ENCODE data around the gene SH3BP5. TPM values are rescaled to one million over a fixed set of nuclear protein-coding genes. Genes with fewer than 3 reads are reported as not detected.

SH3BP5 gene
- total and polyA plus RNA-seq, 2 donors (not counting 1 experiment from before 2014, with no cell fraction given), result 6.7 to 12.9 TPM

DNA sequence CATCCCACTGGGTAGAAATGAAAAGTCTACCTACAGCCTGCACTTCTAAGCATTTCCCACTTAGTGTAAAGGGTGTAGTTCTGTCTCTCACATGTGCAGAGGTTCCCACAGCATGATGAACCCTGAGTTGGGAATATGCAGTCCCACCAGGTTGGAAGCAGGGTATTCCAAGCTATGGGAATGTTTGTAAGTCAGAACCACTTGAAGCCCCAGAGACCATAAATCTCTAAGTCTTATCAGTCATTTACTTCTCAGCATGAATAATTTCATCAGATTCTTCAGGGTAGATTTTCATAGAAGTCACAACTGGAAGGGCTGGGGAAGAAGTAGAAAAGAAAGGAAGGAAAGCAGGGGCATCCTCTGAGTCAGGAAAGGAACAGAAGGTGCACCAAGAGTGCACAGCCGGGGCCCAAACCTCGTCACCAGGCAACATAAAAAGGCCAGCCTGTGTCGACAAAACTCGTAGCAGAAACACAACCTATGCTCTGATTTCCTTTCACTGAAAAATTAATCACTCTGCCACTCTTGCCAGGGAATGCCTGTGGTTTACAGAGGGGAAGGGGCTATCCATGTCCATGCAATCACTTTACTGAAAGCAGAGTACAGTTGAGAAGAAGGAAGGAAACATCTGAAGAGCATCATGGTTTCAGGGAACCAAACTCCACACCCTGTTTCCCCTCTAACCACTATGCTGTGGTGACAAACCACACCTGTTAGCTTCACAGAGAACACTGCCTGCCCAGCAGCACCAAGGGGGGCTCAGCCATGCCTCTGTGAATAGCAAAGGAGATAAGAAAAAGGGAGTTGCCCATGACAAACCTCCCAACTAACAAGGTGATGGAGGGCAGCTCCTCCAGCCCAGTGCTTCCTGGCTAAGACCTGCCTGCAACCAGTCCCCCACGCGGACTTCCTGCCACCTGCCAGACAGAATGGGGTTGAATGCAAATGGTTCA, 40.5 kb downstream of the SH3BP5 start:
- DNase-seq (ENCODE audit: low read depth in 2 of 2), result peak; percentile 42 to 67
- Histone ChIP-seq H3K36me3 (ENCODE audit: control insufficient read depth, insufficient read depth, low read length) (no peaks in the 10 kb centered on the region), H3K27me3 (ENCODE audit: control insufficient read depth, insufficient read depth, low read length) (no peaks in the 10 kb centered on the region), H2AFZ (ENCODE audit: low read length) (no peak overlapping the region), H3K9ac (ENCODE audit: insufficient read depth, low read length) (no peak overlapping the region), H3K9me3 (ENCODE audit: control insufficient read depth, insufficient read depth, low read depth, low read length) (no peaks in the 10 kb centered on the region), H4K20me1 (ENCODE audit: control insufficient read depth, extremely low read depth, insufficient read depth, low read length) (no peaks in the 10 kb centered on the region), H3K4me1 (ENCODE audit: control insufficient read depth, extremely low read depth, insufficient read depth, low read length) (no peaks in the 10 kb centered on the region), H3K79me2 (ENCODE audit: control insufficient read depth, insufficient read depth, low read length) (no peaks in the 10 kb centered on the region), H3K27ac (ENCODE audit: insufficient read depth, low read length) (no peak overlapping the region), H3K4me2 (ENCODE audit: extremely low read depth, insufficient read depth, low read length) (no peak overlapping the region), H3K4me3 (replicated peaks in 1 of 4; ENCODE audit: control extremely low read depth in 1 of 4, insufficient read depth in 1 of 4, low read depth in 3 of 4, low read length in 4 of 4) (no peak overlapping the region)
- TF ChIP-seq EZH2 (IDR thresholded peaks at IDR 0.05; ENCODE audit: low read length, missing control alignments), result no peak
- TF ChIP-seq, protein P1, sequence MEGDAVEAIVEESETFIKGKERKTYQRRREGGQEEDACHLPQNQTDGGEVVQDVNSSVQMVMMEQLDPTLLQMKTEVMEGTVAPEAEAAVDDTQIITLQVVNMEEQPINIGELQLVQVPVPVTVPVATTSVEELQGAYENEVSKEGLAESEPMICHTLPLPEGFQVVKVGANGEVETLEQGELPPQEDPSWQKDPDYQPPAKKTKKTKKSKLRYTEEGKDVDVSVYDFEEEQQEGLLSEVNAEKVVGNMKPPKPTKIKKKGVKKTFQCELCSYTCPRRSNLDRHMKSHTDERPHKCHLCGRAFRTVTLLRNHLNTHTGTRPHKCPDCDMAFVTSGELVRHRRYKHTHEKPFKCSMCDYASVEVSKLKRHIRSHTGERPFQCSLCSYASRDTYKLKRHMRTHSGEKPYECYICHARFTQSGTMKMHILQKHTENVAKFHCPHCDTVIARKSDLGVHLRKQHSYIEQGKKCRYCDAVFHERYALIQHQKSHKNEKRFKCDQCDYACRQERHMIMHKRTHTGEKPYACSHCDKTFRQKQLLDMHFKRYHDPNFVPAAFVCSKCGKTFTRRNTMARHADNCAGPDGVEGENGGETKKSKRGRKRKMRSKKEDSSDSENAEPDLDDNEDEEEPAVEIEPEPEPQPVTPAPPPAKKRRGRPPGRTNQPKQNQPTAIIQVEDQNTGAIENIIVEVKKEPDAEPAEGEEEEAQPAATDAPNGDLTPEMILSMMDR (conservative IDR thresholded peaks at IDR 0.05 in 1 of 2, IDR thresholded peaks at IDR 0.05 in 1 of 2; ENCODE audit: low read depth in 1 of 2, low read length in 2 of 2), result no peak

DNA sequence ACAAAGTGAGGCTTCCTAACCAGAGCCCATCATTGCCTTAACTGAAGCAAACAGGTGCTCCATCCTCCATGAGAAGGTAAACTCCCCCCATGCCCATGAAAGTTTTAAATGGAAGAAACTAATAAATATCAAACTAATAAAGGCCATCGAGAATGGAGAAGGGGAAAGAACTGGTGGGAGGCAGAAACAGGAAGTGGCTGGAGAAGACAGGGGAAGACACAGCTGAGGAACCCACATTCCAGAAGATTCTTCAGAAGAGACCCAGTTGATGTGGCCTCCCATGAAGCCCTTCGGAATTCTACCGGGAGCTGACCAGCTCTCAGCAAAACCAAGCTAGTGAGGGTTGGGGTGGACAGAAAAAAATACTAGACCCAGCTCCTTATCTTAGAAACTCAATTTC, 41.6 kb downstream of the SH3BP5 start:
- Histone ChIP-seq H3K27ac (ENCODE audit: insufficient read depth, low read length) (no peak overlapping the region), H4K20me1 (ENCODE audit: control insufficient read depth, extremely low read depth, insufficient read depth, low read length) (no peaks in the 10 kb centered on the region), H3K4me1 (ENCODE audit: control insufficient read depth, extremely low read depth, insufficient read depth, low read length) (no peaks in the 10 kb centered on the region), H3K9ac (ENCODE audit: insufficient read depth, low read length) (no peak overlapping the region), H3K79me2 (ENCODE audit: control insufficient read depth, insufficient read depth, low read length) (no peaks in the 10 kb centered on the region), H3K9me3 (ENCODE audit: control insufficient read depth, insufficient read depth, low read depth, low read length) (no peaks in the 10 kb centered on the region), H3K4me3 (replicated peaks in 1 of 4; ENCODE audit: control extremely low read depth in 1 of 4, insufficient read depth in 1 of 4, low read depth in 3 of 4, low read length in 4 of 4) (no peak overlapping the region), H3K36me3 (ENCODE audit: control insufficient read depth, insufficient read depth, low read length) (no peaks in the 10 kb centered on the region), H3K4me2 (ENCODE audit: extremely low read depth, insufficient read depth, low read length) (no peak overlapping the region), H3K27me3 (ENCODE audit: control insufficient read depth, insufficient read depth, low read length) (no peaks in the 10 kb centered on the region), H2AFZ (ENCODE audit: low read length) (no peak overlapping the region)
- no peak for DNase-seq (ENCODE audit: low read depth in 2 of 2)
- TF ChIP-seq EZH2 (IDR thresholded peaks at IDR 0.05; ENCODE audit: low read length, missing control alignments), result no peak
- TF ChIP-seq, protein P1 (conservative IDR thresholded peaks at IDR 0.05 in 1 of 2, IDR thresholded peaks at IDR 0.05 in 1 of 2; ENCODE audit: low read depth in 1 of 2, low read length in 2 of 2), result no peak

GRCh38 chr3:15289661-15290060, 42.7 kb downstream of the SH3BP5 start:
- Histone ChIP-seq H3K9me3 (ENCODE audit: control insufficient read depth, insufficient read depth, low read depth, low read length) (no peaks in the 10 kb centered on the region), H3K79me2 (ENCODE audit: control insufficient read depth, insufficient read depth, low read length) (no peaks in the 10 kb centered on the region), H3K27ac (ENCODE audit: insufficient read depth, low read length) (no peak overlapping the region), H2AFZ (ENCODE audit: low read length) (no peak overlapping the region), H3K36me3 (ENCODE audit: control insufficient read depth, insufficient read depth, low read length) (no peaks in the 10 kb centered on the region), H3K4me2 (ENCODE audit: extremely low read depth, insufficient read depth, low read length) (no peak overlapping the region), H3K4me1 (ENCODE audit: control insufficient read depth, extremely low read depth, insufficient read depth, low read length) (no peaks in the 10 kb centered on the region), H4K20me1 (ENCODE audit: control insufficient read depth, extremely low read depth, insufficient read depth, low read length) (no peaks in the 10 kb centered on the region), H3K9ac (ENCODE audit: insufficient read depth, low read length) (no peak overlapping the region), H3K4me3 (replicated peaks in 1 of 4; ENCODE audit: control extremely low read depth in 1 of 4, insufficient read depth in 1 of 4, low read depth in 3 of 4, low read length in 4 of 4) (no peak overlapping the region), H3K27me3 (ENCODE audit: control insufficient read depth, insufficient read depth, low read length) (no peaks in the 10 kb centered on the region)
- DNase-seq (ENCODE audit: low read depth in 2 of 2), result no peak
- TF ChIP-seq, protein P1 (conservative IDR thresholded peaks at IDR 0.05 in 1 of 2, IDR thresholded peaks at IDR 0.05 in 1 of 2; ENCODE audit: low read depth in 1 of 2, low read length in 2 of 2), result no peak
- TF ChIP-seq EZH2 (IDR thresholded peaks at IDR 0.05; ENCODE audit: low read length, missing control alignments), result no peak

Data from fibroblast of lung (primary cell).